GM12878 (cell line): ENCODE results near the gene SYCE3.

Experiments used
- BHLHE40 ChIP-seq, 2 experiments: fragments of 450-650 bp in 1 of 2; IDR thresholded peaks; 2 replicates each; pipeline ENCODE4 v1.6.1; 2011 to 2017; ENCODE audit warnings: low read depth in 2 of 2, borderline replicate concordance in 1 of 2, improper control_type of control experiment in 1 of 2, low read length in 1 of 2, mild to moderate bottlenecking in 1 of 2
- EP300 ChIP-seq, 2 experiments: fragments of 150-350 bp in 1 of 2; IDR thresholded peaks; 2 replicates each; pipeline ENCODE4 v1.6.1; 2011 to 2012; ENCODE audit warnings: low read depth in 2 of 2, low read length in 2 of 2, borderline replicate concordance in 1 of 2, improper control_type of control experiment in 1 of 2, inconsistent platforms in 1 of 2; ENCODE audit not compliant: control insufficient read depth in 1 of 2
- ZBTB11 ChIP-seq: fragments of 450-650 bp; formaldehyde crosslinking; IDR thresholded peaks from 2 replicates; pipeline ENCODE4 v1.5.0; 2022; ENCODE audit warnings: mild to moderate bottlenecking, missing genetic modification characterization

GRCh38 chr22:50577697-50577986 is 14.9 kb upstream of the SYCE3 start:
- no peak for TF ChIP-seq BHLHE40 (IDR thresholded peaks at IDR 0.05; ENCODE audit: borderline replicate concordance in 1 of 2, low read depth in 2 of 2, low read length in 1 of 2)
- no peak for TF ChIP-seq EP300 (IDR thresholded peaks at IDR 0.05; ENCODE audit: borderline replicate concordance in 1 of 2, control insufficient read depth in 1 of 2, low read depth in 2 of 2, low read length in 2 of 2)
- TF ChIP-seq ZBTB11 (CRISPR knock-in tag), result no peak
